Thyroid gland (tissue), 4 donors: Measurements from ENCODE around the gene TFF2.

Experiments
- CTCF ChIP-seq, 6 experiments: fragments of 200-600 bp in 3 of 6; fragments of 450-650 bp in 3 of 6; sonication (generic) in 3 of 6; IDR thresholded peaks; one replicate each; pipeline ENCODE4 v1.5.1; 2016 to 2019; ENCODE audit warnings: antibody characterized with exemption in 6 of 6, mild to moderate bottlenecking in 2 of 6, inconsistent platforms in 1 of 6, moderate library complexity in 1 of 6
- POLR2A ChIP-seq, 2 donors: fragments of 450-650 bp; IDR thresholded peaks; one replicate each; pipeline ENCODE4 v1.6.1; 2017; ENCODE audit warnings: antibody characterized with exemption in 2 of 2, mild to moderate bottlenecking in 2 of 2, moderate library complexity in 1 of 2

GRCh38 chr21:42356650-42357049 lies 5.9 kb upstream of the TFF2 start:
- TF ChIP-seq CTCF (IDR thresholded peaks at IDR 0.05) (no peak), POLR2A (IDR thresholded peaks at IDR 0.05) (peak in 1 of 2 donors; percentile 55)
